ENCODE measurements around the gene FHL2.

The FHL2 gene

GRCh38 chr2:105317937-105318336 lies 80.9 kb downstream of the FHL2 start:
- no peak for DNase-seq (ENCODE audit: low spot score)
- no peak for FAIRE-seq

DNA sequence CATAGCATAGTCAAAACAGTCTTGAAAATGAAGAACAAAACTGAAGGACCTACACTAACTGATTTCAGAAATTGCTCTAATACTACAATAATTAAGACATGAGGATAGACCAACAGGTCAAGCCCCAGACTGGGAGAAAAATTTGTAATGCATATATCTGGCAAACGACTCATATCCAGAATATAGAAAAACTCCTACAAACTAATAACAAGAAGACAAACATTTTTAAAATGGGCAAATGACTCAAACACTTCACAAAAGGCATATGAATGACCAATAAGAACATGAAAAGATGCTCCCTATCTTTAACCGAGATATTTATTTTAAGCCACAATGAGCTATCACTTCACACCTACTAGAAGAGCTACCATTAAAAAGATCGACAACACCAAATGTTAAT lies 83.5 kb downstream of the FHL2 start:
- no peak for FAIRE-seq
- DNase-seq (ENCODE audit: low spot score), result no peak

DNA sequence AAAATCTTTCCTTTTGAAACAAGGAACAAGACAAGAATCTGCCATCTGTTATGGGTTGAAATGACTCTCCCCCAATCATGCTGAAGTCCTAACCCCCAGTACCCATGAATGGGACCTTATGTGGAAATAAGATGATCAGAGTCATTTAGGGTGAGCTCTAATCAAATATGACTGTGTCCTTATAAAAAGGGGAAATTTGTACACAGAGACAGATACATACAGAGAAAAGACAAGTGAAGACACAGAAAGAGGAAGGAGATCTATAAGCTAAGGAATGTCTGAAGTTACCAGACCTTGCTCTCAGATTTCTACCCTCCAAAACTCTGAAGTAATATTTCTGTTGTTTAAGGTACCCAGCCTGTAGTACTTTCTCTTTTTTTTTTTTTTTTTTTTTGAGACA lies 85.0 kb downstream of the FHL2 start:
- no peak for FAIRE-seq
- no peak for DNase-seq (ENCODE audit: low spot score)
